SHP77 treated with DMSO at 0.1 percent for 48 hours (cell line): ENCODE results near the gene TMC1.
"Not testable (repeated sequence)": the region's sequence is repeated elsewhere in the genome, so short reads cannot be mapped to it uniquely, and the experiment has no call there.

Source experiments
- DNase-seq: peaks from one replicate; lab custom pipeline; 2025; lab: John Stamatoyannopoulos, UW

TMC1 gene

DNA sequence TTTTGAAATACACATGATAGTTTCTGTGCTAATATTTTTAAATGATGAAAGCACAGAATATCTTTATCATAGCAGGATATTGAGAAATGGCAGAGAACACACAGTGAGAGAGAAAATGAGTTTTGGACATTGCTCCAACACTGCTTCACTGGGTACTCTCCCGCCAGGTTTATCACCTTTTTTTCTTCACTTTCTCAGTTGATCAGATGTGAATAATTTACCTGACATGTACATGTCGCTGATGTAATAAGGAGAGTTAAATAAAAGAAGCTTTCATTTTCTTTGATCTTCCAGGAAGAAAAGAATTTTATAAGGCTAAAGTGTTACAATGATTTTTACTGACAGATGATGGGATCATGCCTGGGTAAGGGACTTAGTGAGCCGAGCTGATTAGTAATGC, 297.0 kb downstream of the TMC1 start:
- DNase-seq, result no peak

DNA sequence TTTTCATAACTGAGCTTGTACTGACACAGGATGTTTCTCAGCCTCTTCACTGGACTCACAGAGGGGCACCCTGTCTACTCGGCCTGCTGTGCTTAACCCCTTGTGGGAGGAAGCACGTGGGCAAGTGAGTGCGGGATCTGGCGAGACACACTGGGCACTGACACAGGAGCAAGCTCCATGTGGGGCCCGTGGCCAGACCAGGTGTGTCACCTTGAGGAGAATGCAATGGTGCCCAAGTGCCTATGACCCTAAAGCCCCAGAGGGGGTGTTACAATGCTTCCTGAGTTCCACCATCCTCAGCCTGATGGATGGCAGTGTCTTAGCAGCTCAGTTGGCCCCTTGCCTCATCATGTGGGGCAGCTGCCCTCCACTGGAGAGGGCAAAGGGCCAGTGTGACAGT, 302.6 kb downstream of the TMC1 start:
- DNase-seq, result no peak

DNA sequence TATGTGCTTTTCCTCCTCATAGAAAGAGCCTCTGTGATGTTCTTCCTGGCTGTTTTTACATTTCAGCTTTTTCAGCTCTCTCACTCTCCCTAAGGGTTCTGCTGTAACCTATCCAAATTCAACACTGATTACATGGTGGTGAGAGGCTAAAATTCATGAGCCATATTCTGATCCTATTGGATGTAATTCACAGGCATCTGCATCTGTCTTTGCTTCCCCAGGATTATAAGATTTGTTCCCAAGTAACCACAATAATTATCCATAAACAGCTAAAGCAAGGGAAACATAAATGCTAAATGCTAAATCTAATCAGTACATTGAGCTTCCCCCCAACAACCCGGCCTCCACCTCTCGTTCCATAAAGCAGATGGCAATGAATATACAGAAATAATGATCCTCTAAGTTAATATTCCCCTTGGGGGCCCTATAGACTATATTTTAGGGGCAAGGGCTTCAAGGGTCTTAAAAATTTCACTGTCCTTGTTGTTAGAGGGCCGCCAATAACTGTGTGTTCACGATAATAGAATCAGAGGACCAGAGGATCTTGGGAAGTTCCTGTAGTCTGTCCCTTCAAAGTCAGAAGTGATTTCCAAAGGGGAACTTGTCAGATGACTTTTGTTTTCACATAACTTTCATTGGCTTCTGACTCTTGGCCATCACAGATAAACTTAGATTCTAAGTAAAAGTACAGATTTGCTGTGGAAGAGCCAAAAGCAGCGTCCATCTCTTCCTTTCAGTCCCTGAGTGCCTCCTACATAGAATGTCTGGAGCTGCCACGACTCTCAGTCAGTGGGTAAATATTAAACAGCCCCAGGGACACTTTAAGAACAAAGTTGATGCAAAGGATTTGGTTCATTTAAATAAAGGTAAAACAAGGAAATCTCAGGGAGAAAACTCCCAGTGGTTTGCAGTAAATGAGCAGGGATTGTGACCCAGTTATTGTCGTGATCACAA, 305.9 kb downstream of the TMC1 start:
- no peak for DNase-seq

DNA sequence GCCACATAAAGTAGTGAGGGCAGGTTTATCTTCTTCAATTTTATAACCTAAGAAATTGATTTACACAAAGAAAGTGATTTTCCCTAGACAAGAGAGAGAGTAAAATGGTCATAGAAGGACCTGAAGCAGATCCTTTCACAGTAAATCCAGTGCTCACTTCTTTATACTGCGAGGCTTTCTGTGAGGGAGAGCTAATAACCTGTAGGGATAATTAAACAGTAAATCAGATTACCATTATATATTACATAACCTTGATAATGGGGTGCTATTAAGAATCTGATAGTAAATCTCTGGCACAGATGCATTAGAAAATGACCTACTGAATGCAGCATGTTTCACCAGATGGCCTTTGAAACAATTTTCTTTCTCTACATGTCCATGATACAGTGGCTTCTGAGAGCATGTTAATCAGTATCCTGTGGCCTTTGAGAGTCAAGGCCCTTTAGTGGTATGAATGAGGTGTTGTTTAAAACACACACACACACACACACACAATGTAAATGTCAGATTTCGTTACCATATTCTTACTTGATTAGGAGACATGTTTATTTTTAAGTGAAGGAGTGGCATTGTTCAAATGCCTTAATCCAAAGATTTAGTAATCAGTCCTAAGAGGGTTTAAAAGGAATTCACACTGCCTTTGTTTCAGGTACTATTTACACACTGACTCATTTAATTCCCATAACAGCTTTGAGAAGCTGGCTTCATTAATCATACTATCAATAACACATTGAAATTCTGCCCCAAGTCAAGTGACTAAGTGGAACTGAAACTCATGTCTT, 306.7 kb downstream of the TMC1 start:
- DNase-seq, result no peak

DNA sequence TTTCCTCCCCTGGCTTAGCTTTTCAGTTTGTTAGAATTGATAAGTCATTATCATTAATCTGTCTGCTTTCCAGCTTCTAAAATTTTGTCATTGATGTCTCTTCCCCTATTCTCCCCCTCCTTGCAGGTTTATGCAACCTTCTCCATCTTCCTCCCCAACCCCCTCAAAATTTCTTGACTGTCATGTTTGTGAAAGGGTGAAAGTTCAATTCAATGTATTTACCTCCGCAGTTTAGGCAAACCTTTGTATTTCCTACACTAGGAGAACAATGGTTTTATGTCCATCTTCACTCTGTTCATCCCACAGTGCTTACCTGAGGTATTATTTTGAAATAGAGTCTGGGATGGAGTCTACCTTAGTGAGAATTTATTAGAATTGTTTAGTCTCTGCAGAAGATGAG, 313.6 kb downstream of the TMC1 start:
- DNase-seq, result no peak

DNA sequence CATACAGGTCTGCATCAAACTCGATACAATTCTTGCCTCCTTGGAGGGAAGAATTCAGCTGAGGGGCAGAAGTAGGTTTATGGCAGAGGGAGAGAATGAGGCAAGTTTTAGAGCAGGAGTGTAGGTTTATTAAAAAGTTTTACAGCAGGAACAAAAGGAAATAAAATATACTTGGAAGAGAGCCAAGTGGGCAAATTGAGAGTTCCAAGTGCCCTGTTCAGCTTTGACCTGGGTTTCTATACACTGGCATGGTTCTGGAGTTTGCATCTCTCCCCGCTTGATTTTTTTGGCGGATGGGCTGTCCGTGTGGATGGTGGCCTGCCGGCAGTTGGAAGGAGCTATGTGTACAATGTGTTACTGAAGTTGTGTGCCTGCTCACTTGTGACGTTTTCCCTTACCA, 315.4 kb downstream of the TMC1 start:
- no peak for DNase-seq

DNA sequence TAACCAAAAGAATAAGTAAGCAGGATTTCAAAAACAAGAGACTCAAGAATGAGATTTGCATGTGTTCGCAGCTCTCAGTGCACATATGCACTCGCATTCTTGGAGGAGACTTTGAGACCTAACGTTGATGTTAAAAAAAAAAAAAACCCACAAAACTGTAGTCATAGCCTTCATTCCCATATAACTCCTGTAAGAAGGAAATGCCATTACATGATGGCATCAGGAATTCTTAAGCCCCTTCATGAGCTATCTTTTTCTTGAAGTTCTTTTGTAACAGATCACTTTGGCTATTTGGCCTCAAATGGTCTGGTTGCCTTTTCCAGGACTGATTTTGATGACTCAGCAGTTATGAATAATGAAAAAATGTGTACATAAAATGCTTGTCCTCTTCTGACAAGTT, 317.7 kb downstream of the TMC1 start:
- DNase-seq, result no peak

DNA sequence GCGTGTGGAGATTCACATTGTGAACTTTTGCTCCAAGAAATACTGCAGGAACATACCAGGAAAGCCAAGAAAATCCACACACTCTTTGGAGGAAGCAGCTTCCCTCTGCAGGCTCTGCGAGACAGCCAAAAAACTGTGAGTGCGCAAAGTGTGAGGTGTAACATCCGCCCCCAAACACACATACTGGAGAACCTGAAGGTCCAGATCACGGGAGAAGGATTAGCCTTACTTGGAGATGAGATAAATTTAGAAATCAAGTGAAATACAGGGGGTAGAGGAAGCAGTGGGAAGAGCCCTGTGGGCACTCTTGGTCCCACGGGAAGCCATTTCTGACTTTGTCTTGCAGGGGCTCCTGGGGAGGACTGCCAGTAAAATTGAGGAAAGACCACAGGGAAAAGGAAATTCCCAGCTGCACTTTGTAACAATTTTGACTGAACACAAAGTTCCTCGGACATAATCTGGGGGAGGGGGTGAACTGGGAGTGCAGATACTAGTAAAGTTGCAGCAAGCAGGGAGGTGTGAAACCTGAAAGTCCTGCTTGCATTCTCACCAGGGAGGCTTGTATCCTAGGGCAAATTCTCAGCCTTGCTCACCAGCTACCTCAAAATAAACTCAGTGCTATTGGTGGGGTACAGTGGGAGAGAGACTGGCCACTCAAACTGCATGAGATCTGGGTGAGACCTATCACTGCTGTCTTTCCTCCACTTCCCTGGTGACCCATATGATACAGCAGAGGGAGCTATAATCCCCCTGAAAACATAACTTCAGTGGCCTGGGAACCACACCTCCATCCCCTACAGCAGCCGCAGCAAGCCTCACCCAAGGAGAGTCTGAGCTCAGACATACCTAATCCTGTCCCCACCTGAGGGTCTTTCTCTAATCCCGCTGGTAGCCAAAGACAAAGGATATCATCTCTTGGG, 322.4 kb downstream of the TMC1 start:
- no peak for DNase-seq

DNA sequence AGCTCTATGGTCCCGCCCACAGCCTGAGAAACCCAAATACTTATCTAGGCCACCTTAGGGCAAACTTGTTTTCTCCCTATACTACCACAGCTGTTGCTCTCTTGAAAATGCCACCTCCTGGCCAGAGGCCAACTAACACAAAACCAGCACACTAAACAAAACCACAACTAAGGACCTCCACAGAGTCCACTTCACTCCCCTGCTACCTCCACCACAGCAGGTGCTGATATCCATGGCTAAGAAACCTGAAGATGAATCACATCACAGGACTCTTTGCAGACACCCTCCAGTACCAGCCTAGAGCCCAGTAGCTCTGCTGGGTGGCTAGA, 323.0 kb downstream of the TMC1 start:
- DNase-seq, result no peak

DNA sequence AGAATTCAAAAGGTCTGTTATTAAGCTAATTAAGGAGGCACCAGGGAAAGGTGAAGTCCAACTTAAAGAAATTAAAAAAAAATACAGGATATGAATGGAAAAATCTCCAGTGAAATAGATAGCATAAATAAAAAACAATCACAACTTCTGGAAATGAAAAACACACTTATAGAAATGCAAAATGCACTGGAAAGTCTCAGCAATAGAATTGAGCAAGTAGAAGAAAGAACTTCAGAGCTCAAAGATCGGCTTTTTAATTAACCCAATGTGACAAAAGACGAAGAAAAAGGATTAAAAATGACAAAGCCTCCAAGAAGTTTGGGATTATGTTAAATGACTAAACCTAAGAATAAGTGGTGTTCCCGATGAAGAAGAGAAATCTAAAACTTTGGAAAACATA, 323.6 kb downstream of the TMC1 start:
- not testable (repeated sequence) for DNase-seq

DNA sequence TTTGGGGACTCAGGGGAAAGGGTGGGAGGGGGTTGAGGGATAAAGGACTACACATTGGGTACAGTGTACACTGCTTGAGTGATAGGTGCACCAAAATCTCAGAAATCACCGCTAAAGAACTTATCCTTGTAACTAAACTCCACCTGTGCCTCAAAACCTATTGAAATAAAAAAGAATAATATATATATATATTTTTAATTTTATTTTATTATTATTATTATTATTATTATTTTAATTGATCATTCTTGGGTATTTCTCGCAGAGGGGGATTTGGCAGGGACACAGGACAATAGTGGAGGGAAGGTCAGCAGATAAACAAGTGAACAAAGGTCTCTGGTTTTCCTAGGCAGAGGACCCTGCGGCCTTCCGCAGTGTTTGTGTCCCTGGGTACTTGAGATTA, 328.8 kb downstream of the TMC1 start:
- not testable (repeated sequence) for DNase-seq

DNA sequence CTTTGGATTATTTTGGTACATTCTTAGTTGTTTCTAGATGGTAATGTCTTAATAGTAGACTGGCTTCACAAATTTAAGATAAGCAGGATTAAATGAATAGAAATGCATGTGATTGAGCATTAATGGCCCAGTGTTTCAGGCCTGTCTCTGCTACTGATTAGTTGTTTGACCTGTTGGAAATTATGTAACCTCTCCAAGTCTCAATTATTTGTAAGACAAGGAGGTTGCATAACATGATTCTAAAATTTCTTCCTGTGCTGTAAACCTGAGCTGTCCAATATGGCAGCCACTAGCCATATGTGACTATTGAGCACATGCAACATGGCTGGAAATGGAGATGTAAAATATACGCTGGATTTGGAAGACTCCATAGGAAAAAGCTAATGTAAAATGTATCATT, 333.9 kb downstream of the TMC1 start:
- no peak for DNase-seq

DNA sequence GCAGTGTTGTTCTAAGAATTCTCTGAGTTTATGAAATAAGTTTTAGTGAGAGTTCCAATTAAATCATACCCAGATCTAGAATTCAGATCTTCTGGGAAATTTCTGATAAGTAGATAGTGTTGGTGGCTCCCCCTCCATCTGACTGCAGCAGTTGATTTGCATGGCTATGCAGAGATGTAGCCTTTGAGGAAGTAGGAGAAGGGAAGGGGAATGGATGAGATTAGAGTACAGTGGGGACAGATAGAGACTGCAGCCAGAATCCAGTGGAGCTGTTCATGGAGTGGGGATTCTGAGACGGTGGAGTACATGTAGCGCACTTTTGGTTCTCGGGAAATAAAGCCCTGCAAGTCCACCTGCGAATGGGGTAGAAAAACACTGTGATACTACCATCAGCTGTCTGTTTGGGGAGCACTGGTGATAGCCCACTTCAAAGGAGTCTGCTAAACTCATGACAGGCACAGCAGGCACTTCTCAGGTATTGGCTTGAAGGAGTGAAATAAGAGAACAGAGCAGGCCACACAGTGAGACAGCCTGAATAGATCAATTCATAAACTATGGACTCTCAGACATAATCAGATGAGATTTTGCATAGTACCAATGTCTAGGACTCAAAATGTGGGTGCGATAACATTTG, 334.6 kb downstream of the TMC1 start:
- DNase-seq, result no peak

DNA sequence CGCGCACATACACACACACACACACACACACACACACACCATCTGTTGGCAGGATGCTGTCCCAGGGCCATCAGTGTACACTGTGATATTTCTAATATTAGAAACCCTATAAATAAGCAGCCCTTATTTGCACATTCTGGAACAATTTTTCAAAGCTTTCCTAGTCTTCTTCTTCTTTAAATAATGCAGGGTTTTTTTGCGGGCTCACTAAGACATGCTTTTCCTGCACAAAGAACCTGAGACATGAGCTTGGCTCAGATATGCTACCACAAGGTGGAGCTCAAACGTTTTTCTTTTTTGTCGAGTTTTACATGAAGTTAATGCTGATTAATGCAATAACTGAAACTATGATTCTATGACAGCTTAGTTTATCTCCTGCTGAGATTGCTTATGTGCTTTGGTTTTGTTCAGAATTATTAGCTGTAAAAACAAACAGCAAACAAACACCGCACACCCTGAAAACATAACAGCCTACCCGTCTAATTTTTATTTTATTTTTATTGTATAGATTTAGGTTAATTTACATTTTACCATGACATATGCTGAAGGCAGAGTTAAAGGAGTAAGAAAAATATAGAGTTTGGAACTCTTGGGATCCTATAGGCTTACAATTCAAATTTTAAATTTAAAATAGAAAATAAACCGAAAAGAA, 335.7 kb downstream of the TMC1 start:
- DNase-seq, result no peak

DNA sequence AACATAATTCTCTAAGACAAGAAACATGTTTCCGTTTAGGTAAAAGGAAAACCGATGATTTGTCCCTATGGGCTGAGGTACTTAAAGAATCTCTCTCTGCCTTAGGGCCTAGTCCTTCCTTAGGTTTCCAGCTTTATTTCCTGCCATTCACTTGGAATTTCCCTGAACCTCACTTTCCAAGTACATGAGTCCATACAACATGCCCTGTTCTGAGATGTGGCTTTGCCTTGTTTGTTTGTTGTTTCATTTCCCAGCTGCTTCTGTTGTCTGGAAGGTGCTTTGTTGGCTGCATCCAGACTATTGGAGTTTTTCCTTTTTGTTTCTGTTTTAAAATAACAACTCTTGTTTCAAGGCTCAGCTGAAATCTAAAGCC, 336.2 kb downstream of the TMC1 start:
- no peak for DNase-seq

DNA sequence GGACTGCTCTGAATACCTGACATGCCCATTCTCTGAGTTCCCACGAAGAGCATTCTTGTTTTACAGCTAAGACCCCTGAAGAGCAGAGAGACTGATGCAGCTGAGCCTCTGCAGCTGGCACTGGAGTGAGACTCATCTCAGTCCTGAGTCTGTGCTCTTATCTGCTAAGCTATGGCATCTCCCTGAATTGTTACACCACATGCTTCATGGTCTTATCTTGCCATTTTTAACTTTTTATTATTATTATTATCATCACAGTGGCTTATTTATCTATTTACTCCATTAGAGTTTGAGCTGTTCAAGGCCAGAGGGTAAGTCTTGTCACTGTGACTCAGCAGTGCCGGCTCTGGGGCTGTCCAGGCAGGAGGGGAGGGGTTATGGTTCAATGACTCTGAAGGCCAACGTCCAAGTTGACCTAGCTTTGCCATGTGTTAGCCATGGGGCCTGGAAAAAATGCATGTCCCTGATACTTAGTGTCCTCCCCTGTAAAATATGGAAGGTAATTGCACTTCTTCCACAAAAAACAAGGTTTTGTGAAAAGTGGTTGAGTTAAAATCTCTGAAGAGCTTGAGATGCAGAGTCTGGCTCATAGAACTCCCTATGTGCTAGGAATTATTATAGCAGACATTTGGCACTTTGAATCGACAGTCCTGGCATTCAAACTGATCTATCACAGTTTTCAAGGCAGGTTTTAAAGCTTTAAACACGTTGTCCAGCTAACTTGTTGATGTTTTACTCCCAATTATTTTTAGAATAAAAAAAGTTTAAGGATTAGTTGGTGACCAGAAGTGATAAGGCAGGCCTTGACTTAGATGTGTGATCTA, 336.9 kb downstream of the TMC1 start:
- peak; percentile 1 for DNase-seq

DNA sequence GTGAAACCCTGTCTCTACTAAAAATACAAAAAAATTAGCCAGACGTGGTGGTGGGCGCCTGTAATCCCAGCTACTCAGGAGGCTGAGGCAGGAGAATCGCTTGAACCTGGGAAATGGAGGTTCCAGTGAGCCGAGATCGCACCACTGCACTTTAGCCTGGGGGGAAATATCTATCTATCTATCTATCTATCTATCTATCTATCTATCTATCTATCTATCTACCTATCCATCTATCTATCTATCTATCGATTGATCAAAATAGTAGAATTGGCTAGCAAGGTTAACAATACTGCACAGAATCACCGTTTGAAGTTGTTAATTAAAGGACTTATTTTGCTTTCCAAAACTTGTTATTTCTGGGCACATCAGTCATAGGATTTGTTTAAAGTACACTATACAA, 341.4 kb downstream of the TMC1 start:
- not testable (repeated sequence) for DNase-seq

DNA sequence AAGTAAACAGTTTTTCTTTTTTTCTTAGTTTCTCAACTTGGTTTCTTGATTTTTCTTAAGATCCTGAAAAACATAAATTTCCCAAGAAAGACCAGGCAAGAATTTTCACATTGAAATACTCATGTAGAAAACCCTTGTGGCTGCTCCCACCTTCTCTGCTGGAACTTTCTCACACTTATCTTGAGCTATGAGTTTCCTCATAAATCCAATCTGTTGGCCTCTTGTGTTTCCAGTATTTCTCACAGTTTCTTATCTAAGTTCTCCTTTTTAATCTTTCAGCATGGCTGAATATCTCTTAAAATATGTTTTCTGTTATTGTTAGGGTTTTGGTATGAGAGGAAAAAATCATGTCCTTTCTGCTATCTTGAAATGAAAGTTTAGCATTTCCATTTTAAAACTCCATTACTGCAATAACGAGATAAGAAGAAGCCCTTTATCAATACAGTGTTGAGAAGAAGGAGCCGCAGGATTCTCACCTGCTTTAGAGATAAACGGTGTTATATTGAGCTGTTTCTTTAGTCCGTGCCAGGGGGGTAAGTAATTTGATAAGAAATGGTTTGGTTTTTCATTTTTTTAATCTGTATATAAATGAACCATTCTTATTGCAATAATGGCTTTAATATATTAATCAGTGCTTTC, 342.2 kb downstream of the TMC1 start:
- DNase-seq, result no peak

DNA sequence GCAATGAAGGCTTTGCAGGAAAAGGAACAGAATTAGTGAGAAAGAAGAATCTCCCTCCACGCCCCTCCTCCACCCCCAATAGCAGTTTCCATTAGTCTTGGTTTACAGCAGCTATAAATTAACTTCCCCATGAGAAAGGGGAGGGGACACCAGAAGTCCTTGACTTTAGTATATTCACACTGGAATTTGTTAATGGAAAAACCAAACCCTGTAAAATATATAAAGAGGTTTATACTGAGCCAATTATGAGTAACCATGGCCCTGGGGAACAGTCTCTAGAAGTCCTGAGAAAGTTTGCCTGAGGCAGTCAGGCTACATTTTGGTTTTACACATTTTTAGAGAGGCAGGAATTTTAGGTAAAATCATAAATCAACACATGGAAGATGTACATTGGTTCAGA, 342.9 kb downstream of the TMC1 start:
- DNase-seq, result no peak

DNA sequence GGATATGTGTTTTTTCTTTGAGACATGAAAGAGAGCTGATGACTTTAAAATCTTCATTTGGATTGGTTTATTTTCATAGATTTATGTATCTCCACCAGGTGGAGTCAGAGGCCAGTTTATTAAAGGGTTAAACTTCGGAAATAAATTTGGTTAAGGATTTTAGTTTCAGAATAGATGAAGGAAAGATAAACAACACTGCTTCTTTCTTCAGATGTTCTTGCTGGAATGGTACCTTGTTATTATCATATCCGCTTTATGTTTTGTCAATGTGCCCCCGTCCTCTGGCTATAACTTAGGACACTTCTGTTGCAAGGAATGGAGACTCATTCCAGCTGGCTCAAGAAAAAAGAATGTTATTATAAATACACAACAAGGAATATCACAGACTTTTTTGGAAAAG, 350.3 kb downstream of the TMC1 start:
- no peak for DNase-seq
